HuH-7 (cell line): ENCODE measurements around the gene EP300.

Source experiments
- DNase-seq: peaks from one replicate; pipeline ENCODE4 v3.0.0; 2011; ENCODE audit warnings: low spot score

Gene EP300

DNA sequence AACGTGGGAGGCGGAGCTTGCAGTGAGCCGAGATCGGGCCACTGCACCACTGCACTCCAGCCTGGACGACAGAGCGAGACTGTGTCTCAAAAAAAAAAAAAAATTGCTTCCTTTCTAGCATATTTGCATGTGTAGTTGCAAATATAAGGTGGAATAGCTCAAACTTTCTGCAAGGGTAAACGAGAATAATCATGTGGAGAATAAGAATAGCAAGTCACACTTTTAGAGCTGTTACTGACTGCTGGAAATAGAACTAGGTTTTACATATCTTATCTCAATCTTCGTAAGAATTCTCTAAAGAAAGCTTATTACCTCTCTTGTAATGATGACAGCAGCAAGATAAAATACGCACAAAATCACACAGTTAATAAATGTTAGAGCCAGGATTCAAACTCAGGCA lies 114.3 kb downstream of the EP300 start:
- no peak for DNase-seq

DNA sequence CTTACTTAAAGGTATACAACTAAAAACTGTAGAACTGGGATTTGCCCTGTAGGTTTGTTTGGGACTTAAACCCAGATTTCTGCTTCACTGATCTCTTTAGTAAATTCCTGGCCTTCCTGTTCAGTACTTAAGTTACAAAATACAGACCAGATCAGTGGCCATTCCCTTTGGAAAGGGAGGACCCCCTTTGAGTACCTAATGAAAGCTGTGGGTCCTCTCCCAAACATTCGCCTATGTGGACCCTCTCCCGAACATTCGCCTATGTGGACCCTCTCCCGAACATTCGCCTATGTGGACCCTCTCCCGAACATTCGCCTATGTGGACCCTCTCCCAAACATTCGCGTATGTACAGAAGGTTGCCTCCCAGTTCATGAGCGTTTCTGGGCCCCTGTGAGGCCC lies 123.0 kb downstream of the EP300 start:
- no peak for DNase-seq

DNA sequence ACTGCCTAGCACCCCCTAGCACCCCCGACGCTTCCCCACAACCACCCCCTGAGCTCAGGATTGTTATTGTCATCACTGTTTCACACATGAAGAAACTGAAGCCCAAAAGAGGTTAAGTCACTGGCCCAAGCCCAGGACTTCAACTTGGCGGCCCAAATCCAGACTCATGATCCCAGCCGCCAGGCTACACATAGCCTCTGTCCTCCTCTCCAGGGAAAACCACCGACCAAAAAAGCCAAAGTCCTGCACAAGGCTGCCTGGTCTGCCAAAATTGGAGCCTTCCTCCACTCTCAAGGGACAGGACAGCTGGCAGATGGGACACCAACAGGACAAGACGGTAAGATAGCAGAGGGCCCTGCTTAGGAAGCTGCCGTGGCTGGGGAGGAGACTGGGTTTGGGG lies 123.5 kb downstream of the EP300 start:
- DNase-seq, result no peak

DNA sequence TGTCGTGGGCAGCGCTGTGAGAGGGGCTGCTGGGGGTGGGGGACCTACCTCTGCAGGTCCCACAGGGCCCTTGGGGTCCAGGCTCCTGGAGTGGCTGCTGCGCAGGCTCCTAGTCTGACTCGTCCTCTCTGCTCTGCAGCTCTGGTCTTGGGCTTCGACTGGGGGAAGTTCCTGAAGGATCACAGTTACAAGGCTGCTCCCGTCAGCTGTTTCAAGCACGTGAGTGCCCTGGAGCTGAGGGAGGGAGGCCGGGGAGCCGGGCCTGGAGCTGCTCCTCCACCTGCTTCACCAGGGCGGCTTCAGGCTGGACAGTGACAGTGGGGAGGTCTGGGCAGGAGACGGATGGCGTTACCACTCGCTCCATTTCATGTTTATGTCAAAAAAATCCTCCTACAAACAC lies 124.6 kb downstream of the EP300 start:
- DNase-seq, result no peak

DNA sequence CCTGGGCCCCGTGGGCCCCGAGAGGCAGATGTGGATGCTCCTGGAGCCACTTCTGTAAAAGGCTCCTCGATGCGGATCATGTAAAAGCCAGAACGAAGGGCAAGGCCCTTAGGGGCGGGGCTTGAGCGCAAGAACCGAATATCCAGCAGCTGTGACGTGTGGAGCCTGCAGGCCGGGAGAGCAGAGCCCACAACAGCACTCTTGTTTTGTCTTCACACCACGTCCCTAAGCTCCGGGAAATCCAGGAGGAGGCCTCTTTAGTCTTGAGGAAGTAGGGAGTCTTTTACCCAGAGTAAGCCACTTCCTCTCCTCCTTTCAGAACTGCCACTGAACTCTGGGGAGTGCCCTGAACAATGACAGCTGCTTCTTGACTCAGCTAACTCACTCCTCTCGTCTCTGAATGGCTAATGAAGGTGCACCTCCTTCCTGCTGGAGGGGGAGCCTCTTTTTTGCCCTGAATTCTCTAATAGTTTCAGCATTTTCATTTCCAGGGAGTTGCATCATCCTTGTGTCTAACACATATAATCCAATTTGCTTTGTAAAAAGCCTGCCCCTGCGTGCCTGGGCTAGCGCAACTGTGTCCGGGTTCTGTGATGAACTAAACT lies 125.3 kb downstream of the EP300 start:
- DNase-seq, result no peak

DNA sequence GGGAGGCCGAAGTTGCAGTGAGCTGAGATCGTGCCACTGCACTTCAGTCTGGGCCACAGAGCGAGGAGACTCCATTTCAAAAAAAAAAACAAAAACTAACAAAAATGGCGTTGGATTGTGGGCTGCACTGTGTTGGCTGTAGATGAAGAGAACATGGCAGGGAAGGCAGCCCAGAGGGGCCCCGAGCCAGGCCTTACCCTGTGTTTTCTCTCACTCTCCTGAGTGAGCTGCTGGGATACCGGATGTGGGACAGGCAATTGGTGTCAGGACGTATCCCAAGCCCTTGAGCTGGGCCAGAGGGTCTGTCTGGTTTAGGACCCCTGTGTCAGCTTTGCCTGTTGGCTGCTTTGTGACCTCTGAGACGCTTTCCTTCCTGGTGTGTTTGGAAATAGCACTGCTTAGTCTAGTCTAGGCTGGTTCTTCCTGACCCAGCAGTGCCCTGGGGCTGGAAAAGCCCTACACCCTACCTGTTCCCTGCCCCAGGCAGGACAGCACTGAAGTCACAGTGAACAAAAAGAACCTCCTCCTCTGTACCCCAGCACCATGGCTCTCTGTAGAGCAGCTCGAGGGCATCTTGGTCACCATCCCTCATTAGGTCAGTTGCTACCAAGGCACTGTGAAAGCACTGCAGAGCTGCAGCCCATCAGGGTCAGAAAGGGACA lies 130.6 kb downstream of the EP300 start:
- no peak for DNase-seq

DNA sequence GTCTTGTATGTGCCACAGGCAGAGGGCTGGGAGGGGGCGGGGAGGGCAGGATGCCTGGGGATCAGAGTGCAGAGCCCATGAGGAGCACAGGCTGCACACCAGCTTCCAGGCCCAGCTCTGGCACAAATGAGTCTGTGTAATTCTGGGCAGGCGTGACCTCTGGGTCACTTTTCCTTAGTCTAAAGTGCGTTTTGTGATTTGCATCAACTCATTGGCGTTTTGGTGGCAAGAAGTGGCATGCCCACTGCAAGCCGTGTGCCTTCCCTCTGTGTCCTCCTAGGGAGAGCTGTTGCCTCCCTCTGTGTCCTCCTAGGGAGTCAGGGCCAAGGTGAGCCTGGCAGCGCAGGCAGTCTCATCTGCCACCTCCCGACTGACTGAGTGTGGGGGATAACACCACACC lies 131.1 kb downstream of the EP300 start:
- DNase-seq, result no peak

DNA sequence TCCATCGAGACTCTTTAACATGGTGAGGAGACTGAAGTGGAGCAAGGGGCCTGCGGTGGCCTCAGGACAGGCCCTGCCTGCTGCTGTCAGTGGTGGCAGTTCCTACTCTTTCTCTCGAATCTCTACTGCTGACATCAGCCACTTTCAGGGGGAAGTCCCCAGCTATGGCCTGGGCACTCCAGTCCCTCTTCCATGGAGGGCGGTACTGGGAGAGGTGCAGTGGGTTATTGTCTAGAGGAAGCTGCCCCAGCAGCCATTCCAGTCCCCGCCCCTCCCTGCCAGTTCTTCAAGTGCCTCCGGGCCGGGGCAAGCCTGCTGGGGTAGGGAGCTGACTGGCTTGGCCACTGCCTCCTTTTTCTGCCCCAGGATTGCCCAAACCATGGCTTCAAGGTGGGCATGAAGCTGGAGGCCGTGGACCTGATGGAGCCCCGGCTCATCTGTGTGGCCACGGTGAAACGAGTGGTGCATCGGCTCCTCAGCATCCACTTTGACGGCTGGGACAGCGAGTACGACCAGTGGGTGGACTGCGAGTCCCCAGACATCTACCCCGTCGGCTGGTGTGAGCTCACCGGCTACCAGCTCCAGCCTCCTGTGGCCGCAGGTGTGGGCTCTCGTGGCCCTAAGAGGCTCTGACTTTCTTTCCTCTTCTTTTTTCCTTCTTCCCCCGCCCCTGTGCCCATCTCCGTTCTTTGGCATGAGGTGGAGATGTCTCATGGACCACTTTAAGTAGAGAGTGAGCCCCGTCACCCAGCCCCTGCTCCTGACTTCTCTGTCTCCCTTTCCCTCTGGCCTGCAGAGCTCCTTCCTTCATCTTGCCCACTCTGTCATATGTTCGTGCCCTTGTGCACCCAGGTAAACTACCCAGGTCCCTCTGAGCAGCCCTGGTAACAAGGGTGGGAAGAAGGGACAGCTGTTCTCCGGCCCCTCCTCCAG lies 134.6 kb downstream of the EP300 start:
- DNase-seq, result no peak

DNA sequence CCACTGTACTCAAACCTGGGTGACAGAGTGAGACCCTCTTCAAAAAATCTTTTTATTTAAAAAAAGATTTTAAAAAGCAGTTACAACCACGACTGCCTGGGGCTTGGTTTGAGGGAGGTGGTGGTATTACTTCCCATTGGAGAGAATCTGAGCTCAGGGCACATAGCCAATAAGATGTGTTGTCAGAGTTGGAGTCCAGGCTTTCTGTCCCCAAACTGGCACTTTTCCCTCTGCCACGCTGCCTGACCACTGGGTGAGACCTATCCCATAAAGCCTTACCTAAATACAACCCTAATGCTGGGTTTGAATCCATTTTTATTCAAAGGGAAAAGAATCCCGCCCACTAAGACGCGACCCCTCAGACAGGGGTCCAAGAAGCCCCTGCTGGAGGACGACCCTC lies 136.8 kb downstream of the EP300 start:
- no peak for DNase-seq
